Activated CD8-positive, alpha-beta memory T cell treated with anti-CD3 and anti-CD28 coated beads, Interleukin-2, amount 50 U/mL, for 48 hours (primary cell): Measurements from ENCODE around the gene CCDC50.

ENCODE experiments used
- DNase-seq: peaks from one replicate; pipeline ENCODE4 v3.0.0-alpha.2; 2020

Gene CCDC50

GRCh38 chr3:191320316-191320715 lies 8.9 kb upstream of the CCDC50 start:
- DNase-seq: no peak

- DNase-seq: no peak
These were observed 8.0 kb upstream of the CCDC50 start for GRCh38 chr3:191321019-191321767.

DNA sequence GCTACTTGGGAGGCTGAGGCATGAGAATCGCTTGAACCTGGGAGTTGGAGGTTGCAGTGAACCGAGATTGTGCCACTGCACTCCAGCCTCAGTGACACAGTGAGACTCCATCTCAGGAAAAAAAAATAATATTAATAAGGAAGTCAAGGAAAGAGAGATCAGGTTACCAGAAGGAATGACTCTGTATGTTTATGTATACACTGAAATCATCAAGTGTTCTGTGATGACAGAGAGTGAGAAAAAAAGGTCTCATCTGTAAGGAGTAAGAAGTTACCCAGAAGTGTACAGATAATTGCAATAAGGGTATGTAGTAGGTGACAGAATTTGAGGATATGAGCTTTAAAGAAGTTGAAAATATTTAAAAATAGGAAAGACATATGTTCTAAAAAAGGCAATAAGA lies 4.3 kb upstream of the CCDC50 start:
- DNase-seq: no peak

GRCh38 chr3:191327526-191327925 lies 1.7 kb upstream of the CCDC50 start:
- DNase-seq: no peak

GRCh38 chr3:191328383-191328961 lies 722 bp upstream of the CCDC50 start:
- DNase-seq: no peak

DNA sequence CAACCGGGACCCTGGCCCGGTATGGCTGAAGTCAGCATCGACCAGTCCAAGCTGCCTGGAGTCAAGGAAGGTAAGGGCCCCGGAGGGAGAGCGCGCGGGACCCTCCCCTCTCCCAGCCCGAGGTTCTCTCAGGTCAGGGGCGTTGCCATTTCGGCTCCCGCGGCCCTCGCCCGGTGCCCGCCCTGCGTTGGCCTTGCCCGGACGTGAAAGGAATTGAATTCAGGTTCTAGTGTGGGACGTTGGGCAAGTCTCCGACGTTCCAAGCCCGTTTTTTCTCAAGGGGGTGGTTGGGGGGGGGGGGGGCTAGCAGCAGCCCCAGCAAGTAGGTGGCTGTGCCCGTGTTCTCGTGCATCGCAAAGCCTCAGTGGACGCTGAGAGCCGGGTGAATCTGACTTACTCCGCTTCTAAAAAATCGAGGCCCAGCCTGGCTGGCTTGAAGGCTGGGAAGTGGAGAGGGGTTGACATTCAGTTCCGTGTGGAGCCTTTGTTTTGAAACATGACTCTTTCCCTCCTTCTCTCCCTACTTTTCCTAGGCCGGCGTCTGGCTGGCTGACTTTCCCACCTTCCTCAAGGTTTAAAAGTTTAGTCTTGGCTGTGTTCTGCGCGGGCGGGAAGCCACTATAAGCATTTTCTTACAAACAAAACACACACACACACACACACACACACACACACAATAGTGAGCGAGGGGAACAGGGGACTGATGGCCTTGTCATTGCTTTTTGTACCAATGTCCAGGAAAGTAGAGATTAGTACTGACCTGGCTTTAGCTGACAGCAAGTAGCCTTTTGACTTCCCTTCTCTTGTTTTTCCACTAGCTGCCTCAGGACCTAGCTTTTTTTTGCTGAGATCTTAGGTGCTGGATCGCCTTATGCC lies 698 bp downstream of the CCDC50 start, which contains the start of gene UTS2B:
Gene UTS2B (minus strand): TSS at position 873 of the 876 bp plus-strand sequence. CDS start 48,337 bp downstream, outside the sequence.
- DNase-seq: peak; percentile 50

DNA sequence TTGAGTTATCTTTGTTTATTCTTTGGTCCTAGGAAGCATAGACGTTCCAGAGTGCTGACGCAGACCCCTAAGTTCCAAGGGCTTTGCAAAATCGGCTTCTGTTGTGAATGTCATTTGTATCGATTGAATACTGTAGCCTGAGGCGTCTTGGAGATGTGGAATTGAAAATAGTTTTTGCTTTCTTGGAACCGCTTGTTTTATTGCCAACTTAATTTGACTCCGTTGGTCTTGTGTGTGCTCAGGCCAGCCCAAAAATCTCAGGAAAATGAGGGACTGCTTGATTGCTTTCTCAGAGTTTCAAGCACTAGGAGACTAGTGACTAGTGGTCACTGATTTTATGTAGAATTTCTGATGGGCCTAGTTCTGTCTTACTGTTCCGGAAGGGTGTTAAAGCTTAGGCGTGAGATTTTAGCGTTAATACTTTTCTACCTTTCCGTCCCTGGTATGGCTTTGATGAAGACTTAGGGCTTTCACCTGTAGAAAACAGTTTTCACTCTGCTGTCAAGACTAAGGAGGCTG lies 1.4 kb downstream of the CCDC50 start:
- DNase-seq: no peak

- no peak for DNase-seq
These were observed 2.2 kb downstream of the CCDC50 start for GRCh38 chr3:191331388-191331787.

- DNase-seq: no peak
These were observed 4.2 kb downstream of the CCDC50 start for GRCh38 chr3:191333298-191333880.

DNA sequence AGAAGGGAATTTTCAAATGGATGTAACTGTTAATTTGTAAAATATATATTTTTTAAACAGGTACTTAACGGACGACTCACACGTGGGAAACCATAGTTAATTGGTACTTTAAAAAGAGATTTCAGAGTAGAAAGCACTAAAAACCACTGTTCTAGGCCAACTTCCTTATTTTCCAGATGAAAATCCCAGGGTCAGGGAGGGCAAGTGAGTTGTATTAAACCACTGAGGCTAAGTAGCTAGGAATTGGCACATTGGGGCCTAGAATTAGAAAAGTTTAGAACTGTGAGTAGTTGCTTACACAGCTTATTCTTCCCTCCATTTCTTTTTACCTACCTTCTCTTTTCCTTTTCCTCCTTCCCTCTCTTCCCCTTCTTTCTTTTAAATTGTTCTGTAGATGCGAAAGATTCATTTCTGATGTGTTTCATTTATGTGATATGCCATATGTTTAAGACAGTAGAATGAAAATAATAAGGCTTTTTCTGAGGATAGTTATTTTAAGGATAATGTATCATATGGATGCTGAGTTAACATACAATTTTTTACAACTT lies 5.2 kb downstream of the CCDC50 start:
- no peak for DNase-seq

- no peak for DNase-seq
These were observed 7.6 kb downstream of the CCDC50 start for GRCh38 chr3:191336833-191337232.

GRCh38 chr3:191338177-191338488 lies 8.9 kb downstream of the CCDC50 start:
- no peak for DNase-seq

DNA sequence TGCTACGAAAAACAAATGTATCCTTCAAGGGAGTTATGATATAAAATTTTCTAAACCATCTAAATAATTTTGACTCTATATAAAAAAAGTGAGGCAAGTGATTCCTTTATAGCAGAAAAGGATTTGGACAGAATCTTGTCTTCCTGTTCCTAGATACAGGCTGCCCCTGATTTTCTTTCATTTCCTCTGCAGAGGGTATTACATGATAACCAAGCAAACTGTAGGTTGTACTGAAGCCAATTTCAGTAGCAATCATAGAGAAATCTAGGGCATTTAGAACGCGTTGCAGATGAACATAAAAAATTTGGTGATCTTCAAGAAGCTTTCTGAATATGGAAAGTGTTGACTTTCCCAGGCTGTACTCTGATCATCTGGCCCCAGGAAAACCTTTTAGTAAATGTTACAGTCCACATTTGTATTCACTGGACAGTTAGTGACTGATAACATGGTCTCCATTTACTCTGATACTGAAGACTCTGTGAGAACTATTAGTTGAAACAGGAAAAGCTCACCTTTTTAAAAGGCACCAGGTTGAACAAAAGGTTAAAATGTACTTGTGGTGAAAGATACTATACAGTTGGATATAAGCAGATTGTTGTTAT lies 10.2 kb downstream of the CCDC50 start:
- no peak for DNase-seq

DNA sequence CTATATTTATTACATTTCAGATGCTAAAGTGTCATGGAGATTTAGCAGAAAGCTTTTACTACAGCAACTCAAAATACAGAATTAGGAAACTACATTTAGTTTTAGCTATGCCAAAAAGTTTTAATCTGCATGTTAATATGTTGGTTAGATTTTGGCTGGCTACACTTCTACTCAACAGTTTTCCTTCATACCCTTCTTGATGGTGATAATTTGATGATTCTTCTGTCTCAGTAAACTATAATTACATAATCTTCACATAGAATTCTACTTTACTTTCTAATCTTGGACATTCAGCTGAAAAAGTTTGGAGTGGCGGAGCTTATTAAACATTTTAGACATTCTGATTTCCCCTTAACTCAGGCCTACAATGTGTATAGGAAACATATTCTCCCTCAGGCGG lies 11.2 kb downstream of the CCDC50 start:
- no peak for DNase-seq

DNA sequence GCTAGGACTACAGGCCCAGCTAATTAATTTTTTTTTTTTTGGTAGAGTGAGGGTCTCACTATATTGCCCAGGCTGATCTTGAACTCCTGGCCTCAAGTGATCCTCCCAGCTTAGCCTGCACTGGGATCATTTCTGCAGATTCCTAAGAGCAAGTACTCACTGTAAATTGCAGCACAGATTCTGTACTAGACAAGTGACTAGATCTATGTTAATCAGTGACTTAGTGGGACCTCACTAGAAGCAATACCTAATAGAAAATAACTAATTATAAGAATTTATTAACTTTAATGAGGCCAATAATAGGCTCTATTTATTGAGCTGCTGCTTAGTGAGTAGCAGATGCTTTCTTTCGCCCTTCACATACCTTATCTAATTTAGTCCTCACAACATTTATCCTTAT lies 11.8 kb downstream of the CCDC50 start:
- DNase-seq: no peak

- no peak for DNase-seq
These were observed 12.8 kb downstream of the CCDC50 start for GRCh38 chr3:191342006-191342405.

DNA sequence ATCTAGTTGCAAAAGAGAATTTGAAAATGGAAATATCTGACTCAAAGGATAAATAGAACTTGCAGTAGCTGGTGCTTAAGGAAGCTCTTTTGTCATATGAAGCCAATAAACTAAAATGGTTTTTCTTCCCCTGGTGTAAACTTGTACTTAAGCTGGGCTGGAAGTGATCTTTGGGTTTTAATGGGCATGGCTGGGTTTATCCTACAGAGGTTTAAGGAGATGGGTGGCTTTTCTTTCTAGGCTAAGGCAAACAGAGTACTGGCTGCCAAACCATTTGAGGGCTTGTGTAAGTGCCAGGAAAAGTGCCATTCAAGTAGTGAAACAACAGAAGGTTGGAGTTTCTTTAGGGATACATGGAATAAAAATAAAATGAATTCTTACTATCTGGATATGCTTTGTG lies 13.2 kb downstream of the CCDC50 start:
- DNase-seq: no peak

- no peak for DNase-seq
These were observed 13.9 kb downstream of the CCDC50 start for GRCh38 chr3:191343115-191343514.

DNA sequence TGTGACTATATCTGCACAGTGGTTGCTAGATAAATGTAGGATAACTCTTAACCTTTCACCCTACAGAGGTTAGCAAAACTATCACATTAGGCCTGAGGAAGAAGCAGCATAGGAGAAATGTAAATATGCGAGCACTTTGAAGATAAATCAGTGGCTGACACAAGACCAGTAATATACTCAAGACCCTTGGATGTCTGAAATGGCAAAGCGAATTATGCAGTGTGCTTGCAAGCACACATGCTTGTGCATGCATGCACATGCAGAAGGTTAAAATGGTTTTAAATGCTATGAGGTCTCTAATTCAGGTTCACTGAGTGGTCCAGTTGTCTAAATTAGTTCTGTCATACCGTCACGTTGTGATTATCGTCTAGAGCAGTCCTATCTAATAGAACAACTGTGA lies 14.7 kb downstream of the CCDC50 start:
- DNase-seq: no peak

- DNase-seq: no peak
These were observed 16.1 kb downstream of the CCDC50 start for GRCh38 chr3:191345334-191345733.

DNA sequence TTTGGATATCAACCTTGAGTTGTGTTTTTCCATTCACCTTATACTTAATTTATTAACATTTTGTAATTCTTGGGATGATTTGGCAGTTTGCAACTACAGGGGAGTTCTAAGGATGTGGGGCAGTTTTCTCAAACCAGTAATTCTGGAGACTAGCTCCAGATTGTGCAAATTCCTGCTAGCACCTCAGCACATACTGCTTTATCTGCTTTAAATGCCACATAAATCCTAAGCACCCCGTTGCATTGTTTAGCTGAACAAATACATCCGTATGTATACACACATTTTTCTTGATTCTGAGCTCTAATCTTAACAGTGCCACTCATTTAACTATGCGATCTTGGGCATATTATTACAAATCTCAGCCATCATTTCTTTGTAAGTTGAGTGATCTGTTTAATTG lies 18.0 kb downstream of the CCDC50 start:
- no peak for DNase-seq

DNA sequence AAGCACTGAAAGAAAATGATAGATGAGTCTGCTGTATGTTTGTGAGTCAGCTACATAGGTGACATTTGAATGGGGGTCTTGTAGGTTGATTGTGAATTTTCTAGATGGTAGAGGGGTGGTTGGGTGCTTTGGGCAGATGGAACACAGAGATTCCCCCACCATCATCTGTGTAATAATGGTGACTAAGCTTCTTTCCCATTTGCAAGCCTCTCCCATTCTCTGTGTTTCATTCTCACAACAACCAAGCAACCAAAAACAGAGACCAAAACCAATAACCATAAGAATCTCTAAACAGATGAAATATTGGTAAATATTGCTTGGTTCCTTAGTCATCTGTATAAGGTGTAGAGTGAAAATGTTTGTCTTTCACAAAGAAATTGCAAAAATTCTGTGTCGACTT lies 18.9 kb downstream of the CCDC50 start:
- no peak for DNase-seq
